Chondrocyte (in vitro differentiated cells): Measurements from ENCODE around the gene ZNF212. TPM values are rescaled to one million over a fixed set of nuclear protein-coding genes. Genes with fewer than 3 reads are reported as not detected.

ENCODE experiments used
- DNase-seq: peaks from one replicate; pipeline ENCODE4 v3.0.0; 2021; ENCODE audit warnings: mixed read lengths, low spot score
- H3K27ac Mint-ChIP-seq: one replicate; pipeline ENCODE4 v1.8.0; 2021; ENCODE audit warnings: mild to moderate bottlenecking, moderate library complexity, mixed read lengths; ENCODE audit not compliant: unreplicated experiment
- H3K27me3 Mint-ChIP-seq: 2 replicates; pipeline ENCODE4 v1.8.0; 2021; ENCODE audit warnings: low read depth, mixed read lengths
- H3K36me3 Mint-ChIP-seq: 2 replicates; pipeline ENCODE4 v1.8.0; 2021; ENCODE audit warnings: low read depth, mixed read lengths
- H3K4me1 Mint-ChIP-seq: 2 replicates; pipeline ENCODE4 v1.8.0; 2021; ENCODE audit warnings: low read depth, mild to moderate bottlenecking, mixed read lengths
- H3K4me3 Mint-ChIP-seq: one replicate; pipeline ENCODE4 v1.8.0; 2021; ENCODE audit warnings: mild to moderate bottlenecking, moderate library complexity, mixed read lengths; ENCODE audit not compliant: unreplicated experiment
- H3K9me3 Mint-ChIP-seq: 2 replicates; pipeline ENCODE4 v1.8.0; 2021; ENCODE audit warnings: low read depth, mixed read lengths
- total RNA-seq: library from RNA; stranded (reverse); gene quantifications from 3 replicates; pipeline ENCODE4 v1.2.1, GENCODE V29; 2021
- TF ChIP-seq, protein P1 (sequence below): fragments of 200-600 bp; sonication (generic); IDR thresholded peaks from 2 replicates; pipeline ENCODE4 v1.5.0; 2021; ENCODE audit warnings: antibody characterized with exemption, mild to moderate bottlenecking, moderate library complexity

The ZNF212 gene
- total RNA-seq, 1 donor from 2014 or later: 7.9 TPM

DNA sequence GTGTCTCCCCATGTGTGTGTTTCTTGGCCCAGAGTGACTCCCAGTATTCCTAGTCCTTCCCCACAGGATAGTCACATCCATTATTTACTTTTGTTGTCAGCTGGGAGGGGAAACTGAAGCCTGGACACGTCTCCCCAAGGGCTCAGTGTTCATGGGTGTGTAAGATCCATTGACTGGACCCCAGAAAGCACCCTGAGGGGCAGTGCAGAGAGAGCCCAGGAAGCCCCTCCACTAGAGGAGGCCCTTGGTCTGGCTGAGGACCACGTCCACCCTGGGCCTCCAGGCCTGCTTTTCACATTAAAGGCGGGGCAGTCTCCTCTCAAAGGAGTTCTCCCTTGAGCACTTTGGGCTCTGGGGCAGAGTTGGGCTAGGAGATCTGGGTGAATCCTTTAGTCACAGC lies 43.9 kb downstream of the ZNF212 start:
- H3K9me3 Mint-ChIP-seq: no peaks in the 10 kb centered on the region
- TF ChIP-seq, protein P1, sequence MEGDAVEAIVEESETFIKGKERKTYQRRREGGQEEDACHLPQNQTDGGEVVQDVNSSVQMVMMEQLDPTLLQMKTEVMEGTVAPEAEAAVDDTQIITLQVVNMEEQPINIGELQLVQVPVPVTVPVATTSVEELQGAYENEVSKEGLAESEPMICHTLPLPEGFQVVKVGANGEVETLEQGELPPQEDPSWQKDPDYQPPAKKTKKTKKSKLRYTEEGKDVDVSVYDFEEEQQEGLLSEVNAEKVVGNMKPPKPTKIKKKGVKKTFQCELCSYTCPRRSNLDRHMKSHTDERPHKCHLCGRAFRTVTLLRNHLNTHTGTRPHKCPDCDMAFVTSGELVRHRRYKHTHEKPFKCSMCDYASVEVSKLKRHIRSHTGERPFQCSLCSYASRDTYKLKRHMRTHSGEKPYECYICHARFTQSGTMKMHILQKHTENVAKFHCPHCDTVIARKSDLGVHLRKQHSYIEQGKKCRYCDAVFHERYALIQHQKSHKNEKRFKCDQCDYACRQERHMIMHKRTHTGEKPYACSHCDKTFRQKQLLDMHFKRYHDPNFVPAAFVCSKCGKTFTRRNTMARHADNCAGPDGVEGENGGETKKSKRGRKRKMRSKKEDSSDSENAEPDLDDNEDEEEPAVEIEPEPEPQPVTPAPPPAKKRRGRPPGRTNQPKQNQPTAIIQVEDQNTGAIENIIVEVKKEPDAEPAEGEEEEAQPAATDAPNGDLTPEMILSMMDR: no peak
- no peaks in the 10 kb centered on the region for H3K27me3 Mint-ChIP-seq
- H3K27ac Mint-ChIP-seq: no peak overlapping the region
- H3K4me3 Mint-ChIP-seq: no peak overlapping the region
- no peak for DNase-seq
- peaks cover 19% of the 10 kb centered on the region for H3K4me1 Mint-ChIP-seq
- peaks cover 27% of the 10 kb centered on the region for H3K36me3 Mint-ChIP-seq

DNA sequence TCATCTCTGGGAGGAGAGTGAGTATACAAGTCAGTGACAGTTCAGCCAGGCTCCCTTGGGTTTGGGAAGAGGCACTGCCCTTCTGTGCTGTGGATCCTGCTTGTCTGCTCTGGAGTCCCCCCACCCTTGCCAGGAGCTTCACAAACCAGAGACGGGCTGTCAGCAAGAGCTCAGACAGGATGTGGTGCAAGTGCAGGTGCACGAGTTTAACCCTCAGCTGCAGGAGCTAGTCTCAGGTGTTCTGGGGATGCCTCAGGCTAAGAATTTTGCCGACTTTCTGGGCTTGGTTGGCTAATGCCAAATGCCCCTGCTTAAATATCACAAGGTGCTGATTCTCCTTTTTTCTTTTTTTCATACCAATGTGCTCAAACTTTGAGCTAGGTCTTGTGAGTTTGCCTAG lies 44.9 kb downstream of the ZNF212 start:
- TF ChIP-seq, protein P1: no peak
- Mint-ChIP-seq H3K4me3 (no peak overlapping the region), H3K4me1 (peaks cover 19% of the 10 kb centered on the region), H3K9me3 (no peaks in the 10 kb centered on the region), H3K36me3 (peaks cover 20% of the 10 kb centered on the region), H3K27me3 (no peaks in the 10 kb centered on the region), H3K27ac (peak overlapping the region; percentile 1)
- no peak for DNase-seq

DNA sequence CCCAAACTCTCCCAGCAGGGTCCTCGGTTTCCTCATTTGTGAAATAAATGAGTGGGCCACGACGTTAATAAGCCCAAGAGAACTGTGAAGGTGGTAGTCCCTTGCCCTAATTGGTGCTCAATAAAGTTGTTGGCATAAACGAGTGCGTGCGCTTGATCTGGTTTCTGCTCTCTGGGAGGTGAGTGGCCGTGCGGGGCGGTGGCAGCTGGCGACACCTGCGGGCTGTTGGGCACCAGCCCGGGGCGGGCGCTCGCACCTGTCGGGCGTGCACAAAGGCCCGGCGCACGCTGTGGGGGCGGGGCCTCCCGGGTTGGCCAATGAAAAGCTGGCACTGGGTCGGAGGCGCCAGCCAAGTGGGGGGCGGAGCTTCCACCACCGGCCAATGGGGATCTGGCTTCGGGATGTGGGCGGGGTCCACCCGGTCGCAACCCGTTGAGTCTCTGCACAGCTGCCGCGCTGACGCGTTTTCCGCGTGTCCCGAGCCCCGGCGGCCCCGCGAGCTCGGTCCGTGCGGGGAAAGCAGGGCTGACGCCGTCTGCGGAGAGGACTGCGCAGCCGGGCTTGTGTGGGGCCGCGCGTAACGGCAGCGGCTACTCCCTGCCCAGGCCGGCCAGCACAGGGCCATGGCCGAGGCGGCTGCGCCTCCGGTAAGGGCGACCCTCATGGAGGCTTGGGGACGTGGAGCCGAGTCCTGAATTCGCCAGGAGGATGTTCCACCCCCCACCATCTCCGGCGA lies 45.6 kb downstream of the ZNF212 start:
- H3K27ac Mint-ChIP-seq: peak overlapping the region; percentile 79
- no peaks in the 10 kb centered on the region for H3K27me3 Mint-ChIP-seq
- DNase-seq: no peak
- no peaks in the 10 kb centered on the region for H3K9me3 Mint-ChIP-seq
- peaks cover 18% of the 10 kb centered on the region for H3K36me3 Mint-ChIP-seq
- H3K4me1 Mint-ChIP-seq: peaks cover 19% of the 10 kb centered on the region
- H3K4me3 Mint-ChIP-seq: peak overlapping the region; percentile 85
- TF ChIP-seq, protein P1: peak; percentile 10

DNA sequence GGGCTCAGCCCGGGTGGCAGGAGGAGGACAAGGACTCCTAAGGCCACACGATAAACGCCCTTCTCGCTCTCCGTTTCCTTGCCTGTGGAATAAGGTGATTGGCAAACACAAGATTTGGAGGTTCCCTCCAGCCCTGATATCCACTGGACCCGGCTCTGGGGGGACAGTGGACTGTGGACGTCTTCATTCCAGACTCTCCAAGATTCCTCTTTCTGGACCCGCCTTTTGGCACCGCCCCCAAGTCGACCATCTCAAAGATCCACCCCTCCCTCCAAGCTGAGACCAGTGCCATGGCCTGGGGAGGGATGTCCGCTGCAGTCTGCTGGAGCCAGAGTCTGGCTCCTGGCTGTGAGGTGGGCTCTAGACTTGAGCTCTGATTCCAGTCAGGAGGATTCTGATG lies 46.2 kb downstream of the ZNF212 start:
- no peak for DNase-seq
- peak overlapping the region; percentile 85 for H3K4me3 Mint-ChIP-seq
- H3K27ac Mint-ChIP-seq: peak overlapping the region; percentile 93
- no peaks in the 10 kb centered on the region for H3K9me3 Mint-ChIP-seq
- no peaks in the 10 kb centered on the region for H3K27me3 Mint-ChIP-seq
- TF ChIP-seq, protein P1: no peak
- H3K4me1 Mint-ChIP-seq: peaks cover 19% of the 10 kb centered on the region
- peaks cover 15% of the 10 kb centered on the region for H3K36me3 Mint-ChIP-seq

DNA sequence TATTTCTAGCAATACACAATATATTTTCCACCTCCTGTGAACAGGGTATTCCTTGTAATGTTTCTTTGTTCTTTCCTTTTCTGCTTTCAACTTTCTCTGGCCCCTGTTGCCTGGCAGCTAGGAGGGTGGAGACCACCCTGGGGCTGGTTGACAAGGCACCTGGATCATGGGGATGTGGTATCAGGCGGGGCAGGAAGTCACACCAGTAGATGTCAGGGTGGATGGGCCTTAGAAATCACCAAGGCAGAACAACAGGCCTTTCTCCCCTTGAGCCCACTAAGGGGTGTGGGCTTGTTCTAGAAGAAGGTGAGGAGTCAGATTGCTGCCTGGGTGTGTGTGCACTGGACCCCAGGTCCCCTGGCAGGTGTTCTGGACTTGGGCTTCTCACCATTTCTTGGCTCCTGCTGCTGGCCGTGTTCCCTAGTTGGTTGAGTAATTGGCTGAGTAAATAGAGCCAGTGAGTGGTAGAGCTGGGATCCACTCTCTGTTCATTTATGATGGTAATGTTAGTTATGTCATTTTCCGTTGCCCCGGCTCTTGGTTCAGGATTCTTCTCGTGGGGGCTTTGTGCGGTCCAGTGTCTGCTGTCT lies 47.5 kb downstream of the ZNF212 start:
- TF ChIP-seq, protein P1: no peak
- Mint-ChIP-seq H3K4me1 (peaks cover 19% of the 10 kb centered on the region), H3K4me3 (no peak overlapping the region), H3K9me3 (no peaks in the 10 kb centered on the region), H3K27ac (no peak overlapping the region), H3K27me3 (no peaks in the 10 kb centered on the region), H3K36me3 (peaks cover 14% of the 10 kb centered on the region)
- no peak for DNase-seq
